ENCODE results near the gene MARVELD2. TPM values are rescaled to one million over a fixed set of nuclear protein-coding genes. Genes with fewer than 3 reads are reported as not detected.

Gene MARVELD2
- total and polyA plus RNA-seq, 9 of the 15 experiments (the other 6 are each of a cell fraction or from before 2014, with no cell fraction given) = 0.03 to 0.29 (median 0.06) TPM; not detected in 3

DNA sequence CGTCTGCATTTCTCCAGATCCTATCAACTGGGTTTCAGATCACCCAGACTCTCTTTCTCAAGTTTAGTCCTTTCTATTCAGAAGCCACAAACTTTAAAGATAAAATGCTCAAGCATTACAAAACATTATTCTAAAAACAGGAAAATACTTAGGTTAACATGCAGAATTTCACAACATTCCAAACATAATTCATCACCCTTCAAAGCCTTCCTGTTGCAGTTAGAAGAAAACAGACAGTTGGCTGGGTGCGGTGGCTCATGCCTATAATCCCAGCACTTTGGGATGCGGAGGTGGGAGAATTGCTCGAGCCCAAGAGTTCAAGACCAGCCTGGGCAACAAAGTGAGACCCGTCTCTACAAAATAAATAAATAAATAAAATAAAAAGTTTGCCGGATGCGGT lies 70.0 kb downstream of the MARVELD2 start (continued):
- TF ChIP-seq, protein P1, sequence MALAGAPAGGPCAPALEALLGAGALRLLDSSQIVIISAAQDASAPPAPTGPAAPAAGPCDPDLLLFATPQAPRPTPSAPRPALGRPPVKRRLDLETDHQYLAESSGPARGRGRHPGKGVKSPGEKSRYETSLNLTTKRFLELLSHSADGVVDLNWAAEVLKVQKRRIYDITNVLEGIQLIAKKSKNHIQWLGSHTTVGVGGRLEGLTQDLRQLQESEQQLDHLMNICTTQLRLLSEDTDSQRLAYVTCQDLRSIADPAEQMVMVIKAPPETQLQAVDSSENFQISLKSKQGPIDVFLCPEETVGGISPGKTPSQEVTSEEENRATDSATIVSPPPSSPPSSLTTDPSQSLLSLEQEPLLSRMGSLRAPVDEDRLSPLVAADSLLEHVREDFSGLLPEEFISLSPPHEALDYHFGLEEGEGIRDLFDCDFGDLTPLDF (CRISPR knock-in tag; IDR thresholded peaks at IDR 0.05) = no peak
- TF ChIP-seq, protein P2, sequence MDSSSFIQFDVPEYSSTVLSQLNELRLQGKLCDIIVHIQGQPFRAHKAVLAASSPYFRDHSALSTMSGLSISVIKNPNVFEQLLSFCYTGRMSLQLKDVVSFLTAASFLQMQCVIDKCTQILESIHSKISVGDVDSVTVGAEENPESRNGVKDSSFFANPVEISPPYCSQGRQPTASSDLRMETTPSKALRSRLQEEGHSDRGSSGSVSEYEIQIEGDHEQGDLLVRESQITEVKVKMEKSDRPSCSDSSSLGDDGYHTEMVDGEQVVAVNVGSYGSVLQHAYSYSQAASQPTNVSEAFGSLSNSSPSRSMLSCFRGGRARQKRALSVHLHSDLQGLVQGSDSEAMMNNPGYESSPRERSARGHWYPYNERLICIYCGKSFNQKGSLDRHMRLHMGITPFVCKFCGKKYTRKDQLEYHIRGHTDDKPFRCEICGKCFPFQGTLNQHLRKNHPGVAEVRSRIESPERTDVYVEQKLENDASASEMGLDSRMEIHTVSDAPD (CRISPR knock-in tag; IDR thresholded peaks at IDR 0.05) = no peak
- TF ChIP-seq ZNF507 (tag; conservative IDR thresholded peaks at IDR 0.05) (no peak), CREM (IDR thresholded peaks at IDR 0.05; ENCODE audit: low read depth) (no peak), ZNF592 (IDR thresholded peaks at IDR 0.05) (no peak)

Measured in K562 (cell line).